Measurements from ENCODE around the gene ARSG.
"Not testable (repeated sequence)": the region's sequence is repeated elsewhere in the genome, so short reads cannot be mapped to it uniquely, and the experiment has no call there.

The ARSG gene

DNA sequence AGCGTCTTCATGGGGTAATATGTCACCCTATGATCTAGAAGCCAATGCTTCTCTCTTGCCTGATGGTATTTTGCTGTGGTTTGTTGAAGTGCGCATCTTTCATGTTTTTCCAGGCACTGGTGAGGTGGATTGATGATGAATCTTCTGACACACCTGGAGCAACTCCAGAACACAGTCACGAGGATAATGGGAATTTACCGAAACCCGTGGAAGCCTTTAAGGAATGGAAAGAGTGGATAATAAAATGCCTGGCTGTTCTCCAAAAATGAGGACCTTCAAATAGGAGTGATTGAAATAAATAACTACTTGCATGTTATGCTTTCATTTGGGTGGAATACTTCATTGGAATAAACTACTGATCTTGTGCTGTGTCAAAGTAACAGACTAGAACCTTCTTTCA, 34.6 kb upstream of the ARSG start:
- not testable (repeated sequence) for H3K27ac ChIP-seq (ENCODE audit: low read depth, low read length); H3K4me3 ChIP-seq (ENCODE audit: low read depth, low read length); H3K36me3 ChIP-seq (ENCODE audit: insufficient read depth, low read length); H3K4me1 ChIP-seq (ENCODE audit: control insufficient read depth, insufficient read depth, low read length, unreplicated experiment); H2AFZ ChIP-seq (ENCODE audit: low read length, unreplicated experiment); H3K79me2 ChIP-seq (ENCODE audit: control insufficient read depth, insufficient read depth, low read length, unreplicated experiment); H3K27me3 ChIP-seq (ENCODE audit: insufficient read depth, low read length)

DNA sequence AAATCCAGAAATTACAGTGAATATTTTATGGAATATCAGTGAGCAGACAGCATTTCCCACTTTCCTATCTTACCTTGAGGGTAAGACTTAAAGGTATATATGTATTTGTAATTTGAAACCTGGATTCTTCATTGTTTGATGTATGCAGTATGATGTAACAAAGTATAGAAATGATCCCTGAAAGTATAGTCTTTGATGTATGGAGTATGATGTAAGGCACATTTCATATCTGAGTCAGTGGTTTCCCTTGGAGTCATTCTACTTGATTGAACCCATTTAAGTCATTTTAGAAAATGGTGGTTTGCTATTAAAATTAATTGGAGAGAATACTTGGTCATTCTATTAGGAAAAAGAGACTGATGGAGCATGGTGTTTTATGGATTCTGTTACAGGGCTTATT, 33.4 kb upstream of the ARSG start:
- H3K79me2 ChIP-seq (ENCODE audit: control insufficient read depth, insufficient read depth, low read length, unreplicated experiment) = no peaks in the 10 kb centered on the region
- no peak overlapping the region for H3K4me3 ChIP-seq (ENCODE audit: low read depth, low read length)
- H2AFZ ChIP-seq (ENCODE audit: low read length, unreplicated experiment) = no peak overlapping the region
- no peaks in the 10 kb centered on the region for H3K4me1 ChIP-seq (ENCODE audit: control insufficient read depth, insufficient read depth, low read length, unreplicated experiment)
- H3K27me3 ChIP-seq (ENCODE audit: insufficient read depth, low read length) = no peaks in the 10 kb centered on the region
- H3K27ac ChIP-seq (ENCODE audit: low read depth, low read length) = no peak overlapping the region
- 0 out of 2 replicates have a peak, but pooled peaks cover 2% of the 10 kb centered on the region for H3K36me3 ChIP-seq (ENCODE audit: insufficient read depth, low read length)

DNA sequence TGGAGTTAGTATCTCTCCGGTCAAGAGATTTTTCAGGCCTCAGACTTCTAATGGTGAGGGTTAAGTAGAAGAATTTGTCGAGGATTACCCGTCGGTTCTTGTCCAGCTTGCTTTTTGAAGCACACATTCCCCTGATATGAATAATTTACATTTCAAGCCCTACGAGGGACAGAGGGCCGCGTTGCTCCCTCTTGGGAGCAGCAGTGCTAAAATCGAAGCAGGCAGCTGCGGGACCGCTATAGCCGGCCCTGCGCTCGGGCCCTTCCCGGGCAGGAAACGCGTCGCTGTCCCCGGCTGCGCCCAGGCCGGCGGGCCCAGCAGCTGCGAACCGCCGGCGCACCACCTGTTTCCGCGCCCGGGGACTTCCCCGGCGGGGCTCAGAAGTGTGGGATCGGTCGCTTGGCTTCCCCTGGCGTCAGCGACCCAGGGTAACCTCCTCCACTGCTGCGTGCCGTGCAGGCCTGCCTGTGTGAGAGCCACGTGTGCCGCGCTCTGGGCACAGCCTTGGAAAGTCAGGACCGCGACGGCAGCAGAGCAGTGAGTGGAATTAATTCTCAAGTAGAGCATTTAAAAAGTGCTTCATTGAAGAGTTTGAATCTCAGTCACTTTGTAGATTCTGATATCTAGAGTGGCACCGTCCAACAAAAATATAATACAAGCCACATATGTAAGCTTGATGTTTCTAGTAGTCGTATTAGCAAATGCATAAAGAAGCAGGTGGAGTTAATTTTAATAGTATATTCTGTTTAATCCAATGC, 32.2 kb upstream of the ARSG start:
- not testable (repeated sequence) for H3K4me1 ChIP-seq (ENCODE audit: control insufficient read depth, insufficient read depth, low read length, unreplicated experiment); H3K36me3 ChIP-seq (ENCODE audit: insufficient read depth, low read length); H3K27me3 ChIP-seq (ENCODE audit: insufficient read depth, low read length); H3K79me2 ChIP-seq (ENCODE audit: control insufficient read depth, insufficient read depth, low read length, unreplicated experiment)
- Histone ChIP-seq H3K27ac (ENCODE audit: low read depth, low read length) (peak overlapping the region; percentile 17; the same call in 1 of the 2 replicates), H2AFZ (ENCODE audit: low read length, unreplicated experiment) (peak overlapping the region; percentile 47), H3K4me3 (ENCODE audit: low read depth, low read length) (peak overlapping the region; percentile 65)

DNA sequence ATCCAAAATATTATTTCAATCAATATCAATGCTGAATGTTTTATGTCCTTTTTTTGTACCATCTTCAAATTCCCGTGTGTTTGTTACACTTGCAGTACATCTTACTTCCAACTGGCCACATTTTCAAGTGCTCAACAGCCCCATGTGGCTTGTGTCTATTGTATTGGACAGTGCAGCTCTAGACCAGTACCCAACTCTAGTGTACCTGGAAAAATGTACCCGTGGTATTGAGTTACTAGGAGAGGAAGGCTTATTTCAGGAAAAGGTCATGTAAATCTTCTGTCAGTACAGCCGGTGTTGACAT, 31.7 kb upstream of the ARSG start:
- H3K36me3 ChIP-seq (ENCODE audit: insufficient read depth, low read length); H3K27me3 ChIP-seq (ENCODE audit: insufficient read depth, low read length); H3K4me1 ChIP-seq (ENCODE audit: control insufficient read depth, insufficient read depth, low read length, unreplicated experiment); H3K27ac ChIP-seq (ENCODE audit: low read depth, low read length); H3K79me2 ChIP-seq (ENCODE audit: control insufficient read depth, insufficient read depth, low read length, unreplicated experiment): not testable (repeated sequence)
- peak overlapping the region; percentile 47 for H2AFZ ChIP-seq (ENCODE audit: low read length, unreplicated experiment)
- H3K4me3 ChIP-seq (ENCODE audit: low read depth, low read length) = peak overlapping the region; percentile 65

- H3K27ac ChIP-seq (ENCODE audit: low read depth, low read length) = no peak overlapping the region
- H3K36me3 ChIP-seq (ENCODE audit: insufficient read depth, low read length) = no peaks in the 10 kb centered on the region
- no peaks in the 10 kb centered on the region for H3K79me2 ChIP-seq (ENCODE audit: control insufficient read depth, insufficient read depth, low read length, unreplicated experiment)
- no peak overlapping the region for H3K4me3 ChIP-seq (ENCODE audit: low read depth, low read length)
- H3K4me1 ChIP-seq (ENCODE audit: control insufficient read depth, insufficient read depth, low read length, unreplicated experiment) = no peaks in the 10 kb centered on the region
- H3K27me3 ChIP-seq (ENCODE audit: insufficient read depth, low read length) = no peaks in the 10 kb centered on the region
- no peak overlapping the region for H2AFZ ChIP-seq (ENCODE audit: low read length, unreplicated experiment)
Observed at GRCh38 chr17:68260051-68260762, 31.1 kb upstream of the ARSG start.

GRCh38 chr17:68262467-68262866, 28.8 kb upstream of the ARSG start:
- H3K79me2 ChIP-seq (ENCODE audit: control insufficient read depth, insufficient read depth, low read length, unreplicated experiment); H3K4me3 ChIP-seq (ENCODE audit: low read depth, low read length); H3K4me1 ChIP-seq (ENCODE audit: control insufficient read depth, insufficient read depth, low read length, unreplicated experiment); H3K27ac ChIP-seq (ENCODE audit: low read depth, low read length); H2AFZ ChIP-seq (ENCODE audit: low read length, unreplicated experiment); H3K27me3 ChIP-seq (ENCODE audit: insufficient read depth, low read length); H3K36me3 ChIP-seq (ENCODE audit: insufficient read depth, low read length): not testable (repeated sequence)

DNA sequence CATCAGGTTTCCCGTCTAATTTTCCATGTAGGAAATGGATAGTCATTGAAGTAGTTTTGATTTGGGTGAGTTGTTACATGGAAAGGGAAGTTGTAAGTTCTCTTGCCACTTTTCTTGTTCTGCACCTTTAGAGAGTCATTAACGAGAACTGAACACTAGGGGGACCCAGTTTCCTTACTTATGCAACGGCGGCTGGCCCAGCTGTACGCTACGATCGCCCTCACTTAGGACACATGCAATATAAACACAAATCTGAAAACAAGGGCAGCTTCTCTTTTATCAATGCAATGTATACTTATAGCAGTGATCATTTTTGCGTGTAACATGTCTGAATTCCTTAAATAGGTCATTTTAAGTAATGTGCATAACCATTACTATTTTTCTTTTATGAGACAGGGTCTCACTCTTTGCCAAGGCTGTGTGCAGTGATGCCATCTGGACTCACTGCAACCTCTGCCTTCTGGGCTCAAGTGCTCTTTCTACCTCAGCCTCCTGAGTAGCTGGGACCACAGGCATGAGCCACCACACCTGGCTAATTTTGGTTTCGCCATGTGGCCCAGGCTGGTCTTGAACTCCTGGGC, 28.1 kb upstream of the ARSG start:
- H3K27me3 ChIP-seq (ENCODE audit: insufficient read depth, low read length); H3K36me3 ChIP-seq (ENCODE audit: insufficient read depth, low read length); H3K4me3 ChIP-seq (ENCODE audit: low read depth, low read length); H3K4me1 ChIP-seq (ENCODE audit: control insufficient read depth, insufficient read depth, low read length, unreplicated experiment); H2AFZ ChIP-seq (ENCODE audit: low read length, unreplicated experiment); H3K27ac ChIP-seq (ENCODE audit: low read depth, low read length); H3K79me2 ChIP-seq (ENCODE audit: control insufficient read depth, insufficient read depth, low read length, unreplicated experiment): not testable (repeated sequence)

DNA sequence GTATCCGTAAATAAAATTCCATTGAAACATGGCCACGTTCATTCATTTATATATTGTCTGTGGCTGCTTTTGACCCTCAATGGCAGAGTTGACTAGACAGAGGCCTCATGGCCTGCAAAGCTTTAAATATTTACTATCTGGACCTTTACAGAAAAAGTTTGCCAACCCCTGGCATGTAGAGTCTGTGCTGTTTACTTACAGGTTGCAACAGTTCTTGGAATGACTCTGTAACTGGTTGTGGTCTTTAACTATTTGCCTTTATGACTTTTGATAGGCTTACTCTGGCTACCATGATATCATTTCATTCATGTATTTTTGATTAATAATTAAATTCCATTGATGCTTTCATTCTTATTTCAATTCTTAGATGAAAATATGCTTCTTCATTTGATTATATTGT, 25.5 kb upstream of the ARSG start:
- H3K36me3 ChIP-seq (ENCODE audit: insufficient read depth, low read length); H3K27me3 ChIP-seq (ENCODE audit: insufficient read depth, low read length); H3K4me1 ChIP-seq (ENCODE audit: control insufficient read depth, insufficient read depth, low read length, unreplicated experiment); H2AFZ ChIP-seq (ENCODE audit: low read length, unreplicated experiment); H3K4me3 ChIP-seq (ENCODE audit: low read depth, low read length); H3K79me2 ChIP-seq (ENCODE audit: control insufficient read depth, insufficient read depth, low read length, unreplicated experiment); H3K27ac ChIP-seq (ENCODE audit: low read depth, low read length): not testable (repeated sequence)

DNA sequence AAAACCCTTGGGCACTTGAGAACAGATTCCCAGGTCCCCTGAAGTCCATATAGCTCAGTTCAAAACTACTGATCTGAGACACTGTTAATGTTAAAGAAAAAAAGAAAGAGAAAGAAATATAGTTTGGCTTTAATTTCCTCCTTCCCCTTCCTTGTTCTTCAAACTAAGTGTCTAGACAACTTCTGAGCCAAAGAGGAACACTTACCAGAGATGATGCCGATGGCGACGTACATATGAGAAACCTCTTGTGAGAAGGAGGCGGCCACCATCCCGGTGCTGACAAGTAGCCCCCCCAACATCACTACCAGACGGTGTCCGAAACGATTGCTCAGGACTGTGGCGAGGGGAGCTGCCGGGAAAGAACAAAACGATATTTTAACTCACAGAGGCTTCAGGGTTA, 17.6 kb upstream of the ARSG start:
- H3K27me3 ChIP-seq (ENCODE audit: insufficient read depth, low read length) = no peaks in the 10 kb centered on the region
- H2AFZ ChIP-seq (ENCODE audit: low read length, unreplicated experiment) = no peak overlapping the region
- H3K4me3 ChIP-seq (ENCODE audit: low read depth, low read length) = no peak overlapping the region
- no peak overlapping the region for H3K27ac ChIP-seq (ENCODE audit: low read depth, low read length)
- H3K79me2 ChIP-seq (ENCODE audit: control insufficient read depth, insufficient read depth, low read length, unreplicated experiment) = no peaks in the 10 kb centered on the region
- no peaks in the 10 kb centered on the region for H3K4me1 ChIP-seq (ENCODE audit: control insufficient read depth, insufficient read depth, low read length, unreplicated experiment)
- peaks cover 9% of the 10 kb centered on the region for H3K36me3 ChIP-seq (ENCODE audit: insufficient read depth, low read length)

DNA sequence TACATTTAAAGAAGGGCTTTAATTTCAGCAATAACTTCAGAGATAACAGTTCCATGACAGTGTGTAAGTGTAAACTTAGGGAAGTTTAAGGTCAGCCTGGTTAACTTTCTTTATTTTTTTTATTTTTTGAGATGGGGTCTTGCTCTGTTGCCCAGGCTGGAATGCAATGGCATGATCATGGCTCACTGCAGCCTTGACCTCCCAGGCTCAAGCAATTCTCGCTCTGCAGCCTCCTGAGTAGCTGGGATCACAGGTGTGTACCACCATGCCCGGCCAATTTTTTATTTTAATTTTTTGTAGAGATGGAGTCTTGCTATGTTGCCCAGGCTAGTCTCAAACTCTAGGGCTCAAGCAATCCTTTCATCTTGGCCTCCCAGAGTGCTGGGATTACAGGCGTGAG, 15.0 kb upstream of the ARSG start:
- H2AFZ ChIP-seq (ENCODE audit: low read length, unreplicated experiment); H3K4me1 ChIP-seq (ENCODE audit: control insufficient read depth, insufficient read depth, low read length, unreplicated experiment); H3K4me3 ChIP-seq (ENCODE audit: low read depth, low read length); H3K27ac ChIP-seq (ENCODE audit: low read depth, low read length); H3K79me2 ChIP-seq (ENCODE audit: control insufficient read depth, insufficient read depth, low read length, unreplicated experiment); H3K27me3 ChIP-seq (ENCODE audit: insufficient read depth, low read length): not testable (repeated sequence)
- peaks cover 15% of the 10 kb centered on the region for H3K36me3 ChIP-seq (ENCODE audit: insufficient read depth, low read length)

GRCh38 chr17:68277807-68278206, 13.5 kb upstream of the ARSG start:
- no peak overlapping the region for H2AFZ ChIP-seq (ENCODE audit: low read length, unreplicated experiment)
- no peaks in the 10 kb centered on the region for H3K79me2 ChIP-seq (ENCODE audit: control insufficient read depth, insufficient read depth, low read length, unreplicated experiment)
- H3K27me3 ChIP-seq (ENCODE audit: insufficient read depth, low read length) = no peaks in the 10 kb centered on the region
- no peak overlapping the region for H3K4me3 ChIP-seq (ENCODE audit: low read depth, low read length)
- H3K27ac ChIP-seq (ENCODE audit: low read depth, low read length) = no peak overlapping the region
- H3K36me3 ChIP-seq (ENCODE audit: insufficient read depth, low read length) = peaks cover 15% of the 10 kb centered on the region
- no peaks in the 10 kb centered on the region for H3K4me1 ChIP-seq (ENCODE audit: control insufficient read depth, insufficient read depth, low read length, unreplicated experiment)

All from ACC112 (cell line).